Fibroblast of lung (primary cell): ENCODE data around the gene PTPRH. TPM values are rescaled to one million over a fixed set of nuclear protein-coding genes. Genes with fewer than 3 reads are reported as not detected.

ENCODE experiments used
- DNase-seq, 2 donors: peaks; one replicate each; pipeline versions ENCODE4 v3.0.0 to v3.0.0-alpha.2; 2010; ENCODE audit warnings: low read depth in 2 of 2
- H2AFZ ChIP-seq: 2 replicates; pipeline ENCODE4 v1.5.1; 2012; ENCODE audit warnings: low read length, control low read depth, inconsistent platforms
- H3K27ac ChIP-seq: 2 replicates; pipeline ENCODE4 v1.5.1; 2011; ENCODE audit warnings: low read length, control low read depth; ENCODE audit not compliant: insufficient read depth
- H3K27me3 ChIP-seq: 2 replicates; pipeline ENCODE4 v1.5.1; 2011; ENCODE audit warnings: mild to moderate bottlenecking, low read length; ENCODE audit not compliant: control insufficient read depth, insufficient read depth
- H3K36me3 ChIP-seq: 2 replicates; pipeline ENCODE4 v1.5.1; 2011; ENCODE audit warnings: low read length; ENCODE audit not compliant: control insufficient read depth, insufficient read depth
- H3K4me1 ChIP-seq: 2 replicates; pipeline ENCODE4 v1.5.1; 2011; ENCODE audit warnings: low read length; ENCODE audit not compliant: control insufficient read depth, insufficient read depth; ENCODE audit errors: extremely low read depth
- H3K4me2 ChIP-seq: 2 replicates; pipeline ENCODE4 v1.5.1; 2011; ENCODE audit warnings: low read length, control low read depth; ENCODE audit not compliant: insufficient read depth; ENCODE audit errors: extremely low read depth
- H3K4me3 ChIP-seq, 4 experiments: fragments of 200-600 bp in 1 of 4; sonication (generic) in 1 of 4; replicated peaks in 1 of 4; 2 replicates each; pipeline ENCODE4 v1.5.1; 2011 to 2016; ENCODE audit warnings: low read length in 4 of 4, low read depth in 3 of 4, mild to moderate bottlenecking in 3 of 4, control low read depth in 2 of 4, inconsistent platforms in 1 of 4, mixed read lengths in 1 of 4; ENCODE audit not compliant: insufficient read depth in 1 of 4; ENCODE audit errors: control extremely low read depth in 1 of 4
- H3K79me2 ChIP-seq: 2 replicates; pipeline ENCODE4 v1.5.1; 2012; ENCODE audit warnings: mild to moderate bottlenecking, low read length, inconsistent platforms; ENCODE audit not compliant: control insufficient read depth, insufficient read depth
- H3K9ac ChIP-seq: 2 replicates; pipeline ENCODE4 v1.5.1; 2011; ENCODE audit warnings: mild to moderate bottlenecking, low read length, control low read depth; ENCODE audit not compliant: insufficient read depth
- H3K9me3 ChIP-seq: 2 replicates; pipeline ENCODE4 v1.5.1; 2012; ENCODE audit warnings: low read depth, low read length; ENCODE audit not compliant: control insufficient read depth, insufficient read depth
- H4K20me1 ChIP-seq: 2 replicates; pipeline ENCODE4 v1.5.1; 2011; ENCODE audit warnings: low read length; ENCODE audit not compliant: control insufficient read depth, insufficient read depth; ENCODE audit errors: extremely low read depth
- CTCF ChIP-seq, 2 donors: IDR thresholded peaks in 1 of 2; conservative IDR thresholded peaks in 1 of 2; 1 replicate in 1 of 2; 2 replicates in 1 of 2; pipeline ENCODE4 v1.5.1; 2011 to 2012; ENCODE audit warnings: low read length in 2 of 2, control low read depth in 1 of 2, inconsistent platforms in 1 of 2, low read depth in 1 of 2, mild to moderate bottlenecking in 1 of 2
- EZH2 ChIP-seq: IDR thresholded peaks from 2 replicates; pipeline ENCODE4 v1.5.1; 2012; ENCODE audit warnings: low read length, control low read depth, mild to moderate bottlenecking; ENCODE audit errors: missing control alignments
- polyA plus RNA-seq, 2 donors: library from polyadenylated mRNA; depleted of rRNA in 1 of 2; stranded (reverse) in 1 of 2; unstranded in 1 of 2; fragments of >200 nt; gene quantifications; 2 replicates each; pipeline ENCODE4 v1.2.1, GENCODE V29; 2011 to 2012; ENCODE audit warnings: missing spikeins in 1 of 2
- total RNA-seq: library from RNA; depleted of rRNA; stranded (reverse); fragments of >200 nt; gene quantifications from 2 replicates; pipeline ENCODE4 v1.2.1, GENCODE V29; 2014

PTPRH gene
- total and polyA plus RNA-seq, 2 donors (not counting 1 experiment from before 2014, with no cell fraction given) = 4.4 to 19.5 TPM

- Histone ChIP-seq H3K36me3 (peaks cover 31% of the 10 kb centered on the region), H3K79me2 (no peaks in the 10 kb centered on the region), H3K4me1 (no peaks in the 10 kb centered on the region), H3K4me3 (no peak overlapping the region), H4K20me1 (no peaks in the 10 kb centered on the region), H3K27me3 (no peaks in the 10 kb centered on the region), H3K27ac (no peak overlapping the region), H3K9ac (no peak overlapping the region), H3K4me2 (no peak overlapping the region), H2AFZ (no peak overlapping the region), H3K9me3 (no peaks in the 10 kb centered on the region)
- TF ChIP-seq CTCF (conservative IDR thresholded peaks at IDR 0.05 in 1 of 2, IDR thresholded peaks at IDR 0.05 in 1 of 2; ENCODE audit: low read depth in 1 of 2, low read length in 2 of 2) (no peak), EZH2 (no peak)
- no peak for DNase-seq
Observed at GRCh38 chr19:55232986-55233385, 23.7 kb upstream of the PTPRH start.

GRCh38 chr19:55232286-55232602, 22.9 kb upstream of the PTPRH start:
- Histone ChIP-seq H3K4me2 (no peak overlapping the region), H3K79me2 (no peaks in the 10 kb centered on the region), H4K20me1 (no peaks in the 10 kb centered on the region), H3K36me3 (peaks cover 33% of the 10 kb centered on the region), H2AFZ (no peak overlapping the region), H3K4me3 (no peak overlapping the region), H3K4me1 (no peaks in the 10 kb centered on the region), H3K27ac (no peak overlapping the region), H3K9me3 (no peaks in the 10 kb centered on the region), H3K27me3 (no peaks in the 10 kb centered on the region), H3K9ac (no peak overlapping the region)
- DNase-seq = no peak
- TF ChIP-seq CTCF (conservative IDR thresholded peaks at IDR 0.05 in 1 of 2, IDR thresholded peaks at IDR 0.05 in 1 of 2; ENCODE audit: low read depth in 1 of 2, low read length in 2 of 2) (no peak), EZH2 (no peak)

- Histone ChIP-seq H3K9ac (no peak overlapping the region), H3K27ac (no peak overlapping the region), H3K4me3 (no peak overlapping the region), H4K20me1 (no peaks in the 10 kb centered on the region), H2AFZ (no peak overlapping the region), H3K36me3 (peaks cover 34% of the 10 kb centered on the region), H3K27me3 (no peaks in the 10 kb centered on the region), H3K4me1 (no peaks in the 10 kb centered on the region), H3K9me3 (no peaks in the 10 kb centered on the region), H3K79me2 (no peaks in the 10 kb centered on the region), H3K4me2 (no peak overlapping the region)
- TF ChIP-seq CTCF (conservative IDR thresholded peaks at IDR 0.05 in 1 of 2, IDR thresholded peaks at IDR 0.05 in 1 of 2; ENCODE audit: low read depth in 1 of 2, low read length in 2 of 2) = no peak
- no peak for TF ChIP-seq EZH2
- no peak for DNase-seq
Observed at GRCh38 chr19:55231391-55232285, 22.3 kb upstream of the PTPRH start.
